ENCODE data around the gene TBXAS1.

The TBXAS1 gene

DNA sequence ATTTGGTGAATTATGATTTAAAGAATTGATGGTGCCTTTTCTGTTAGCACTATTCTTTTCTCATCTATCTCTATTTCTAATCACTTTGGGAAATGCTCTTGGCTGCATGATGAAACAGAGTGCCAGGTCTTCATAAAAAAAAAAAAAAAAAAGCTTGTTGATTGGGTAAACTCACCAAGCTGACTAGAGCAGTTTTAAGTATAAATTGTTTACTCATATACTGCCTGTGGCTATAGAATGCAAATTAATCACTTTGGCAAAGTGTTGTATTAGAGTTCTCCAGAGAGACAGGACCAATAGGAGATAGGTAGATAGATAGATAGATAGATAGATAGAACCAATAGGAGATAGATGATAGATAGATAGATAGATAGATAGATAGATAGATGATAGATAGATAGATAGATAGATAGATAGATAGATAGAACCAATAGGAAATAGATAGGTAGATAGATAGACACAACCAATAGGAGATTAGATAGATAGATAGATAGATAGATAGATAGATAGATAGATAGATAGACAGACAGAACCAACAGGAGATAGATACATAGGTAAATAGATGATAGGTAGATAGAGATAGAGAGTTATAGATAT, 20.1 kb upstream of the TBXAS1 start:
- Histone ChIP-seq H3K36me3 (ENCODE audit: control insufficient read depth, low read depth, low read length) (no peaks in the 10 kb centered on the region), H3K4me3 (ENCODE audit: low read length) (no peak overlapping the region), H3K9ac (ENCODE audit: low read length) (no peak overlapping the region), H3K9me3 (ENCODE audit: control insufficient read depth, low read depth, low read length) (peaks cover 4% of the 10 kb centered on the region), H3K27me3 (ENCODE audit: control insufficient read depth, insufficient read depth, low read length) (no peaks in the 10 kb centered on the region), H3K4me1 (ENCODE audit: control insufficient read depth, low read depth, low read length) (no peaks in the 10 kb centered on the region), H3K27ac (ENCODE audit: low read length) (no peak overlapping the region)

GRCh38 chr7:139811066-139811465, 18.0 kb upstream of the TBXAS1 start:
- H3K27ac ChIP-seq (ENCODE audit: low read length) = no peak overlapping the region

DNA sequence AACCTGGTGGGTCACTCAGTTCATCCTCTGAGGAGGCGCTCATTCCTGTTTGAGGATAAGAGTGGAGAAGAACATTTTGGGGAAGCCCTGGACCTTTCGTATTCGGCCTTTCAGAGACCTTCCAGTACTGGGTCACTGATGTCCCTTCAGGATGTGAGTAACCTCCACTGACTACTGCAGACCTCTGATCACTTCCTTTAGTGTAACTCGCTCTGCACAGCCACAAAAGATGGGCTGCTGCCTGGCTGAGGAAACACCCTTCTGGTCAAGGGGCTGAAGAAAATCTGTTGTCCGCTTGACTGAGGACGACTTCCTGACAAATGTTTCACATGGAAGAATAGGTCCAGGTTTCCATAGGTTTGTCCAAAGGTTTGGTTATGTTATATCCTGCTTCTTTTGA, 15.9 kb upstream of the TBXAS1 start:
- no peak overlapping the region for H3K27ac ChIP-seq (ENCODE audit: low read length)
- H3K27me3 ChIP-seq (ENCODE audit: control insufficient read depth, insufficient read depth, low read length) = no peaks in the 10 kb centered on the region
- H3K4me3 ChIP-seq (ENCODE audit: low read length) = no peak overlapping the region
- no peaks in the 10 kb centered on the region for H3K4me1 ChIP-seq (ENCODE audit: control insufficient read depth, low read depth, low read length)
- no peaks in the 10 kb centered on the region for H3K9me3 ChIP-seq (ENCODE audit: control insufficient read depth, low read depth, low read length)
- H3K36me3 ChIP-seq (ENCODE audit: control insufficient read depth, low read depth, low read length) = no peaks in the 10 kb centered on the region
- no peak overlapping the region for H3K9ac ChIP-seq (ENCODE audit: low read length)

More at GRCh38 chr7:139811066-139811465, 18.0 kb upstream of the TBXAS1 start:
- Histone ChIP-seq H3K4me3 (ENCODE audit: low read length) (no peak overlapping the region), H3K36me3 (ENCODE audit: control insufficient read depth, low read depth, low read length) (no peaks in the 10 kb centered on the region), H3K4me1 (ENCODE audit: control insufficient read depth, low read depth, low read length) (no peaks in the 10 kb centered on the region), H3K27me3 (ENCODE audit: control insufficient read depth, insufficient read depth, low read length) (no peaks in the 10 kb centered on the region), H3K9ac (ENCODE audit: low read length) (no peak overlapping the region), H3K9me3 (ENCODE audit: control insufficient read depth, low read depth, low read length) (no peaks in the 10 kb centered on the region)

DNA sequence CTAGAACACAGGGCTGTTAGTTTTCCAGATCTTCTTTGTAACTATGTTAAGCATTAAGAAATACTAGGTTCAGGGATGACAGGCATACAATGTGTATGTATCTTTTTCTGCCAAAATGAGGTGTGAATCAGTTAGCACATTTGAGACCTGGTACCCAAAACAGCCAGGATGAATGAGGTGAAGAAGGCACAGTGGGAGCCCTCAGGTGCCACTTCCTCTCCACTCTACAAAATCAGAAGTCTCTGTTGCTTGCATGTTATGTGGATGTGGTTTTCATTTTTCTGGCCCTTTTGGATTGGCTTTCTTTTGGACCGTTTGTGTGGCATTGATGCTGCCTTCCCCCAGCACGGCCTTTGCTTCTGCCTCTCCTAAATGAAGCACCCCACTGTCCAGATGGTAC, 15.4 kb upstream of the TBXAS1 start:
- no peaks in the 10 kb centered on the region for H3K36me3 ChIP-seq (ENCODE audit: control insufficient read depth, low read depth, low read length)
- no peaks in the 10 kb centered on the region for H3K27me3 ChIP-seq (ENCODE audit: control insufficient read depth, insufficient read depth, low read length)
- H3K4me3 ChIP-seq (ENCODE audit: low read length) = no peak overlapping the region
- H3K4me1 ChIP-seq (ENCODE audit: control insufficient read depth, low read depth, low read length) = no peaks in the 10 kb centered on the region
- H3K9me3 ChIP-seq (ENCODE audit: control insufficient read depth, low read depth, low read length) = no peaks in the 10 kb centered on the region
- H3K27ac ChIP-seq (ENCODE audit: low read length) = no peak overlapping the region
- no peak overlapping the region for H3K9ac ChIP-seq (ENCODE audit: low read length)

DNA sequence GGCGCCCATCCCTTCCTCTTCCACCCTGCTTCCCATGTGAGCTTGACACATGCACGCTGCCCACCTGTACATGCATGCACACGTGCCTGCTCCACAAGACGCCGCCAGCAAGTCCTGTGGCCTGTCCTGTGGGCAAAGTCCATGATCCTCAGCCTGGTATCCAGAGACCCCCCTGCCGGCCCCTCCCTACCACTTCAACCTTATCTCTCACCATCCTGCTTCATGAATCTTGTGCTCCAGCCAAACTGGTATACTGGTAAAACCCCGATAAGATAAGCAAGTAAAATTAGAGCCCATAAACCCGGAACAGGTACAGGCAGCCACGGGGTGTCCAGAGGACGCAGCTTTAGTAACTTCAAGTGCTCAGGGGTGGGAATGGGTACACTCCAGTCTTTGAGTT, 11.8 kb upstream of the TBXAS1 start:
- Histone ChIP-seq H3K27me3 (ENCODE audit: control insufficient read depth, insufficient read depth, low read length) (no peaks in the 10 kb centered on the region), H3K4me3 (ENCODE audit: low read length) (no peak overlapping the region), H3K9ac (ENCODE audit: low read length) (no peak overlapping the region), H3K9me3 (ENCODE audit: control insufficient read depth, low read depth, low read length) (no peaks in the 10 kb centered on the region), H3K4me1 (ENCODE audit: control insufficient read depth, low read depth, low read length) (no peaks in the 10 kb centered on the region), H3K27ac (ENCODE audit: low read length) (no peak overlapping the region), H3K36me3 (ENCODE audit: control insufficient read depth, low read depth, low read length) (no peaks in the 10 kb centered on the region)

DNA sequence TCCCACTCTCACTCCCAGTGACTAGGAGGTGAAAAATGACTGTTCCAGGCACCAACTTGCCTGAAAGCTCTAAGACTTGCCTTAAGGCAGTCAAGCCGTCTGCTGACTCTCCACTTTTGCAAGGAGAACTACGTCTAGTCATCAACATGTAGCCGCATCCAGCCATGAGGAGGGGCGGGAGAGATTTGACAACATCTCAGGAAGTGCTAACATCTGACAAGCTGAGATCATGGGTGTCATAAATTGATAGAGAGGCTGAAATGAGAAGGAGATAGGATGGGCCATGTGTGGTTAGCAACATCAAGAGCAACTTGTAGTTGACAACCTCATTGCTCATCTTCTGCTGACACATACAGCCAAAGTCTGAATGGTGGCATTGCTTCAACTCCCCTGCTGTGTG, 9.0 kb upstream of the TBXAS1 start:
- Histone ChIP-seq H3K27me3 (ENCODE audit: control insufficient read depth, insufficient read depth, low read length) (no peaks in the 10 kb centered on the region), H3K27ac (ENCODE audit: low read length) (no peak overlapping the region), H3K4me1 (ENCODE audit: control insufficient read depth, low read depth, low read length) (no peaks in the 10 kb centered on the region), H3K9me3 (ENCODE audit: control insufficient read depth, low read depth, low read length) (no peaks in the 10 kb centered on the region), H3K36me3 (ENCODE audit: control insufficient read depth, low read depth, low read length) (no peaks in the 10 kb centered on the region), H3K9ac (ENCODE audit: low read length) (no peak overlapping the region), H3K4me3 (ENCODE audit: low read length) (no peak overlapping the region)

DNA sequence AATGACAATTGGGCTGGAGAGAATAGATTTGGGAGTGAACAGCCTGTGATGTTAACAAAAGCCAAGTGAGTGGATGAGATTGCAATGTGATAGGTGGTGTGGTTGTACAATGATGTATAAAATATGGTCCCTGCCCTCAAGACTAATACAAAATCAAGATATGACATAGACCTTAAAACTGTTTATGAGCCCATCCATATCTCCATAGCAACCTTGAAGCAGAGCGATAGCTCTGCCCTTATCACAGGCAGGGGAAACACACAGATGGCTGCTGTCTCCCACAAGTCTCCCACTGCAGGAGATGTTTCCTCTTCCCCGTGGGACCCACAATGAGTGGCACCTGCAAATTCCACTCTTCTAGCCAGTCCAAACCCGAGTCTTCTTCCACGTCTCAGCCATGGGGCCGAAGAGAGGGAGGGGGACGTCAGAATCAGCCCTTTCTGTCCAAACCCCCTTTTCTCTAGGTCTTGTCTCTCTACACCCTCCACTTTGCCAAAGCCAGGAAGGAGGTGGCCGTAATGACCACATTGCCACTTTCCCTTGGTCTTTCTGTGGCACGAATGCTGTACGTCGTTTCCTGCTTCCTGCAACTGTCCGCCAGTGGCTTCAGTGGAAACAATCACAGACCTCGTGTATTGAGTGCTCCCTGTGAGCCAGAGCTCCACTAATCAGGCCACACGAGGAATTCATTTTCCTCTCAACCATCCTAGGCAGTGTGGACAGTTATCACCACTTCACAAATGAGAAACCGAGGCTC, 7.5 kb upstream of the TBXAS1 start:
- Histone ChIP-seq H3K27ac (ENCODE audit: low read length) (no peak overlapping the region), H3K9ac (ENCODE audit: low read length) (no peak overlapping the region), H3K4me3 (ENCODE audit: low read length) (no peak overlapping the region), H3K4me1 (ENCODE audit: control insufficient read depth, low read depth, low read length) (no peaks in the 10 kb centered on the region), H3K27me3 (ENCODE audit: control insufficient read depth, insufficient read depth, low read length) (no peaks in the 10 kb centered on the region), H3K36me3 (ENCODE audit: control insufficient read depth, low read depth, low read length) (no peaks in the 10 kb centered on the region), H3K9me3 (ENCODE audit: control insufficient read depth, low read depth, low read length) (no peaks in the 10 kb centered on the region)

DNA sequence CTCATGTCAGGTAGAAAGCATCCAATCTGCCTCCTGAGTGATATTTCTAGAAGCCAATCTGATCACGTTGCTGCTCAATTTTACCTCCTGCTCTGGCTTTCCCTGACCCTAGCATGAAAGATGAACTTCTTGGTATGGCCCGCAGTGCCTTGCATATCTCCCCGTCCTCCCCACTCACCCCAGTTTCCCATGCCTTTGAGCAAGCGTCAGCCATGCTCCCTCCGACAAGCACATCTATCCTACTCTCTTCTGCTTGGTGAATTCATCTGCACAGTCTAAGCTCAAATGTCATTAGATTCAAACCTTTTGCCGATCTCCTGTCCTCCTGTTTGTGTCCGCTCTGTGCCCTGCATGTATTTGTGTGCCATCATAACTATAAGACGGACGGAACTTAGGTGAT, 6.2 kb upstream of the TBXAS1 start:
- Histone ChIP-seq H3K27ac (ENCODE audit: low read length) (no peak overlapping the region), H3K4me3 (ENCODE audit: low read length) (no peak overlapping the region), H3K9me3 (ENCODE audit: control insufficient read depth, low read depth, low read length) (no peaks in the 10 kb centered on the region), H3K4me1 (ENCODE audit: control insufficient read depth, low read depth, low read length) (no peaks in the 10 kb centered on the region), H3K9ac (ENCODE audit: low read length) (no peak overlapping the region), H3K27me3 (ENCODE audit: control insufficient read depth, insufficient read depth, low read length) (no peaks in the 10 kb centered on the region), H3K36me3 (ENCODE audit: control insufficient read depth, low read depth, low read length) (no peaks in the 10 kb centered on the region)

GRCh38 chr7:139823959-139824521, 5.0 kb upstream of the TBXAS1 start:
- Histone ChIP-seq H3K9ac (ENCODE audit: low read length) (no peak overlapping the region), H3K9me3 (ENCODE audit: control insufficient read depth, low read depth, low read length) (no peaks in the 10 kb centered on the region), H3K27me3 (ENCODE audit: control insufficient read depth, insufficient read depth, low read length) (no peaks in the 10 kb centered on the region), H3K27ac (ENCODE audit: low read length) (no peak overlapping the region), H3K4me1 (ENCODE audit: control insufficient read depth, low read depth, low read length) (no peaks in the 10 kb centered on the region), H3K4me3 (ENCODE audit: low read length) (no peak overlapping the region), H3K36me3 (ENCODE audit: control insufficient read depth, low read depth, low read length) (no peaks in the 10 kb centered on the region)

DNA sequence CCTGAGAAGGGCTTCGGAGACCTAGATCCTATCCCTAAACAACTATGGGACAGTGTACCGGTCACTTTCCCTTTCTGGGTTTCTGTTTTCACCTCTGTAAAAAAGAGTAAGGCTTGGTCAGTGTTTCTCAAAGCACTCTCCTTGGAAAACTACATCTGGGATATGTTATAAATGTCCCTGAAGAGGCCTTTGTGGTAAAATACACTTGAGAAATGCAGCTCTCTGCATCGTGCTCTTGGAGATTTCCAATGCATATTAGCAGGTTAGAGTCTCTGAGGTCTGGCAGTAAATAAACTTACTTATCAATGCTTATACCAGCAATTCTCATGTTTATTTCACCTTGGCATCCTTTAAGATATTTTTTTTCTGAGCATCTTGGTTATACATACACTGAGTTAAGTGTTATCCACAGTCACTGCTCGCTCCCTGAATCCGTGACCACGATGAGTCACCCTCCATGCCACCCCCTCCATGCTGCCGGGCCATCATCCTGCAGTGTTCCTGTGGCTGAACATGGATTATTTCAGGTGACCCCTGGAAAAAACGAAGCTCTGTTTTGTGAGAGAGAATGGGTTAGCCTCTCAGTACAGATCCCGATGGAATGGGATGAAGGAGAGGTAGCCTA, 3.3 kb upstream of the TBXAS1 start:
- no peak overlapping the region for H3K27ac ChIP-seq (ENCODE audit: low read length)
- H3K9ac ChIP-seq (ENCODE audit: low read length) = no peak overlapping the region
- no peaks in the 10 kb centered on the region for H3K9me3 ChIP-seq (ENCODE audit: control insufficient read depth, low read depth, low read length)
- H3K27me3 ChIP-seq (ENCODE audit: control insufficient read depth, insufficient read depth, low read length) = no peaks in the 10 kb centered on the region
- H3K4me3 ChIP-seq (ENCODE audit: low read length) = no peak overlapping the region
- no peaks in the 10 kb centered on the region for H3K4me1 ChIP-seq (ENCODE audit: control insufficient read depth, low read depth, low read length)
- no peaks in the 10 kb centered on the region for H3K36me3 ChIP-seq (ENCODE audit: control insufficient read depth, low read depth, low read length)

DNA sequence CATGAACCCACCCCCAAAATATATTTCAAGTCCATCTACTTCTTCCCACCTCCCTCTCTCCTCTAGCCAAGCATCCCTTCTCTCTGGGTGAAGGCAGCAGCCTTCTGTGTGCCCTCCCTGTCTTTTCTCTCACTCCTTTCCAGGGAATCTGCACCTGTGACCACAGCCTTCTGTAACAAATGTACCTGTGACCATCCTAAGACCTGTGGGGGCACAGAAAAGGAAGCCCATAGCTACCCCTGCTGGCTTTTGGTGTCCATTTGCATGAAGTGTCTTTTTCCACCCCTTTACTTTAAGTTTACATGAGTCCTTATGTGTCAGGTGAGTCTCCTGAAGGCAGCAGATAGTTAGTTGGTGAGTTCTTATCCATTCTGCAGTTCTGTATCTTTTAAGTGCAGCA, 2.0 kb upstream of the TBXAS1 start:
- Histone ChIP-seq H3K4me1 (ENCODE audit: control insufficient read depth, low read depth, low read length) (no peaks in the 10 kb centered on the region), H3K27me3 (ENCODE audit: control insufficient read depth, insufficient read depth, low read length) (no peaks in the 10 kb centered on the region), H3K4me3 (ENCODE audit: low read length) (no peak overlapping the region), H3K36me3 (ENCODE audit: control insufficient read depth, low read depth, low read length) (no peaks in the 10 kb centered on the region), H3K9me3 (ENCODE audit: control insufficient read depth, low read depth, low read length) (no peaks in the 10 kb centered on the region), H3K9ac (ENCODE audit: low read length) (no peak overlapping the region), H3K27ac (ENCODE audit: low read length) (no peak overlapping the region)

Data from iPS-18a (cell line).